ENCODE measurements around the gene ADAMTS20. TPM values are rescaled to one million over a fixed set of nuclear protein-coding genes. Genes with fewer than 3 reads are reported as not detected.

The ADAMTS20 gene
- total RNA-seq, 1 experiment from 2014 or later = not detected

DNA sequence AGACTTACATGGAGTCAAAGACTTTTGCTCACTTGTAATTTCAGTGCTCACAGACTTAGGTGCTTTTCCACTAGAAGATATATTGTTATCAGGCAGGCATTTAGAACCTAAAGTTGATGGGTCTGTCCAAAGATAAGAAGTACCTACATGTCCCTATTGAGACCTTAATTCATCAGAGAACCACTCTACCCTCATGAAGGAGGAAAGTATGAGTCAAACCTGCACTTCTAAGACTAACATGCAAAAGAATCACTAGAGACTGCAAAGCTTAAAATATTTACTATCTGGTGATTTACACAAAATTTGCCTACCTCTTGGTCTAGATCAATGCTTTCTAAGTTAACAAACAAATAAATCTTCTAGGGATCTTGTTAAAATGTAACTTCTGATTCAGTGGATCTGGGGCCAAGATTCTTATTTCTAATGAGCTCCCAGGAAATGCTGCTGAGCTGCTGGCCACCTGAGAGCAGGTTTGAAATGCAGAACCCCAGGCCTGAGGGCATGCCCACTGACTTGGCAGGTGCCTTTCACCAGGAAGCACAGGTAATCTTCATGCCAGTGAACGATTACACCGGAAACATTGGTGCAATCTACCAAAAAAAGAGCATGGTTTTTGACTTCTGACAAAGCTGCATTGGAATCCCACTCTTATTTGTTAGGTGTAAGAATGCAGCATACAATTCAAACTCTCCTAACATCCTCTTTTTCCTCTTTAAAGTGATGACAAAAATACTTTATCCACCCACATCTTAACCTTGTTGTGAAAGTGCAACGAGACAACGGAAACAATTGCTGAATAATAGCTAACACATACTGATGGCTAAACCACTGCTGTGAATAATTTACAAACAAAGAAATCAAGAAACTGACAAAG lies 214.2 kb downstream of the ADAMTS20 start:
- H3K4me3 Mint-ChIP-seq (ENCODE audit: unreplicated experiment) = no peak overlapping the region
- intact Hi-C loops (cut with micrococcal nuclease) = loop anchor here (5.0 to 10.0 kb wide), 2 partner anchors 543 to 771 kb away; no protein-coding TSS in a partner anchor
- ChIA-PET POLR2A (interaction anchor here (0.7 to 0.8 kb wide), 2 partner anchors 22 to 281 kb away, joined by 3 read pairs; no protein-coding TSS in a partner anchor), CTCF (interaction anchor here (0.6 to 2.4 kb wide), 28 partner anchors 8 to 1611 kb away, joined by 3 to 16 read pairs (median 4); no protein-coding TSS in a partner anchor)
- peaks cover 12% of the 10 kb centered on the region for H3K4me1 Mint-ChIP-seq (ENCODE audit: insufficient read depth, unreplicated experiment)
- no TSS peak for BruUV-seq (replicated peaks)
- H3K9me3 Mint-ChIP-seq (ENCODE audit: unreplicated experiment) = no peaks in the 10 kb centered on the region
- DNase-seq (ENCODE audit: unreplicated experiment) = peak; percentile 34
- no peaks in the 10 kb centered on the region for H3K36me3 Mint-ChIP-seq (ENCODE audit: insufficient read depth, unreplicated experiment)
- no peak overlapping the region for H3K27ac Mint-ChIP-seq (ENCODE audit: low read depth, unreplicated experiment)
- H3K27me3 Mint-ChIP-seq (ENCODE audit: insufficient read depth, unreplicated experiment) = no peaks in the 10 kb centered on the region
- TF ChIP-seq, protein P1, sequence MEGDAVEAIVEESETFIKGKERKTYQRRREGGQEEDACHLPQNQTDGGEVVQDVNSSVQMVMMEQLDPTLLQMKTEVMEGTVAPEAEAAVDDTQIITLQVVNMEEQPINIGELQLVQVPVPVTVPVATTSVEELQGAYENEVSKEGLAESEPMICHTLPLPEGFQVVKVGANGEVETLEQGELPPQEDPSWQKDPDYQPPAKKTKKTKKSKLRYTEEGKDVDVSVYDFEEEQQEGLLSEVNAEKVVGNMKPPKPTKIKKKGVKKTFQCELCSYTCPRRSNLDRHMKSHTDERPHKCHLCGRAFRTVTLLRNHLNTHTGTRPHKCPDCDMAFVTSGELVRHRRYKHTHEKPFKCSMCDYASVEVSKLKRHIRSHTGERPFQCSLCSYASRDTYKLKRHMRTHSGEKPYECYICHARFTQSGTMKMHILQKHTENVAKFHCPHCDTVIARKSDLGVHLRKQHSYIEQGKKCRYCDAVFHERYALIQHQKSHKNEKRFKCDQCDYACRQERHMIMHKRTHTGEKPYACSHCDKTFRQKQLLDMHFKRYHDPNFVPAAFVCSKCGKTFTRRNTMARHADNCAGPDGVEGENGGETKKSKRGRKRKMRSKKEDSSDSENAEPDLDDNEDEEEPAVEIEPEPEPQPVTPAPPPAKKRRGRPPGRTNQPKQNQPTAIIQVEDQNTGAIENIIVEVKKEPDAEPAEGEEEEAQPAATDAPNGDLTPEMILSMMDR (IDR thresholded peaks at IDR 0.05; ENCODE audit: unreplicated experiment) = no peak

- TF ChIP-seq, protein P1 (IDR thresholded peaks at IDR 0.05; ENCODE audit: unreplicated experiment) = peak; percentile 46
- H3K27ac Mint-ChIP-seq (ENCODE audit: low read depth, unreplicated experiment) = no peak overlapping the region
- BruUV-seq (replicated peaks) = no TSS peak
- DNase-seq (ENCODE audit: unreplicated experiment) = peak; percentile 38
- CTCF ChIA-PET = interaction anchor here (0.6 to 2.4 kb wide), 20 partner anchors 9 to 1611 kb away, joined by 3 to 13 read pairs (median 3); no protein-coding TSS in a partner anchor
- peaks cover 12% of the 10 kb centered on the region for H3K4me1 Mint-ChIP-seq (ENCODE audit: insufficient read depth, unreplicated experiment)
- intact Hi-C loops (cut with micrococcal nuclease) = loop anchor here (5.0 to 10.0 kb wide), 2 partner anchors 542 to 770 kb away; no protein-coding TSS in a partner anchor
- no peak overlapping the region for H3K4me3 Mint-ChIP-seq (ENCODE audit: unreplicated experiment)
- POLR2A ChIA-PET = interaction anchor here (0.7 to 0.8 kb wide), 2 partner anchors 55 to 280 kb away, joined by 3 to 6 read pairs; no protein-coding TSS in a partner anchor
- H3K27me3 Mint-ChIP-seq (ENCODE audit: insufficient read depth, unreplicated experiment) = no peaks in the 10 kb centered on the region
- H3K9me3 Mint-ChIP-seq (ENCODE audit: unreplicated experiment) = no peaks in the 10 kb centered on the region
- no peaks in the 10 kb centered on the region for H3K36me3 Mint-ChIP-seq (ENCODE audit: insufficient read depth, unreplicated experiment)
Measured at GRCh38 chr12:43336962-43337555, 214.9 kb downstream of the ADAMTS20 start.

DNA sequence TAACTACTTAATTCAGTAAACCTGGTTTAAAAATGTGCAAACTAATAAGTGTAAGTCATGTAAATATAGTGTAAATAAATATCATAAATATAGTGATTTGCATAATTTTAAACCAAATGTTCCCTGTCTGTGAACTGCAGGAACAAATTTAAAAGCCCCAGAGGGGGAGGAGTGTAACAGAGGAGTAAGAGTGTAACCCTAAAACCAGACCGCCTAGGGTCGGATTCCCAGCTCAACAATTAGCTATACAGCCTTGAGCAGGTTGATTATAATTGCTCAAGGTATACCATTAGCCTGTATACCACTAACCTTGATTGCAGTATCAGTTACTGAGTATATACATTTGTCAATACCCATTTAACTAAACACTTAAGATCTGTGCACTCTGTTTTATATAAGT lies 218.4 kb downstream of the ADAMTS20 start:
- DNase-seq (ENCODE audit: unreplicated experiment) = no peak
- POLR2A ChIA-PET = no interaction called here
- H3K36me3 Mint-ChIP-seq (ENCODE audit: insufficient read depth, unreplicated experiment) = no peaks in the 10 kb centered on the region
- H3K4me1 Mint-ChIP-seq (ENCODE audit: insufficient read depth, unreplicated experiment) = peaks cover 11% of the 10 kb centered on the region
- TF ChIP-seq, protein P1 (IDR thresholded peaks at IDR 0.05; ENCODE audit: unreplicated experiment) = no peak
- H3K4me3 Mint-ChIP-seq (ENCODE audit: unreplicated experiment) = no peak overlapping the region
- intact Hi-C loops (cut with micrococcal nuclease) = loop anchor here (10.0 kb wide), 1 partner anchor 539 kb away; no protein-coding TSS in a partner anchor
- no peak overlapping the region for H3K27ac Mint-ChIP-seq (ENCODE audit: low read depth, unreplicated experiment)
- no peaks in the 10 kb centered on the region for H3K9me3 Mint-ChIP-seq (ENCODE audit: unreplicated experiment)
- CTCF ChIA-PET = interaction anchor here (0.6 to 0.9 kb wide), 2 partner anchors 42 to 1176 kb away, joined by 3 read pairs; no protein-coding TSS in a partner anchor
- BruUV-seq (replicated peaks) = no TSS peak
- no peaks in the 10 kb centered on the region for H3K27me3 Mint-ChIP-seq (ENCODE audit: insufficient read depth, unreplicated experiment)

All from MCF 10A (cell line).